ENCODE data around the gene SH2D4B. TPM values are rescaled to one million over a fixed set of nuclear protein-coding genes. Genes with fewer than 3 reads are reported as not detected.

Gene SH2D4B
- total RNA-seq, 1 experiment from 2014 or later: 0.07 TPM

DNA sequence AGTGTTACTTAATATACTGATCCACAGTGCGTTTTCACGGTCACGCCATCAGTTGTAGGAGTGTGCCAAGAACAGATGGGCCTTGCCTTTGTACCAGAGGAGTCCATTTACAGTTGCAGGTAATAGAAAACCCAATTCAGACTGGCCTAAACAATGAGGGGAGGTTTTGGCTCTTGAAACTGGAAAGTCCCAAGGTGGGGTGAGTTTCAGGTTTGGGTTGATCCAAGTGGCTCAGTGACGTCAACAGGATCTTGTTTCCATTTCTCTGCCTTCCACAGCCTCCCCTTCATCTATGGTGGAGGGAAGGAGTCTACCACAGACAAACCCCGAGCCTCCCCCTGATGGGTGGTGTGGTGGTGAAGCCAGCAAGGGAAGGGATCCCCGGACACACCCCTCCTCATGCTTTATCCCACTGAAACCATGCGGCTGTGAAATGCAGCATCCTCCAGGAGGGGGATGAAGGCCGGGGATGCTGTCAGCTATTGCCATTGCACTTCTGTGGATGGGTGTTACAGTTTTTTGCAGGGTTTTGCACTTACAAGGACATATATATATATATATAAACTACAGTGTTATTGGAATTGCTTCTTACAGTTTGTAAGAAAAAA lies 14.8 kb upstream of the SH2D4B start:
- Histone ChIP-seq H2AFZ (ENCODE audit: low read length) (no peak overlapping the region), H3K56ac (ENCODE audit: insufficient read length, low read depth, low read length) (no peak overlapping the region), H2BK120ac (ENCODE audit: low read depth, low read length, poor library complexity, severe bottlenecking) (no peak overlapping the region), H3K27ac (ENCODE audit: insufficient read length, low read depth, low read length) (no peak overlapping the region), H3K4me2 (ENCODE audit: insufficient read depth, insufficient read length, low read length) (no peak overlapping the region), H3K14ac (ENCODE audit: insufficient read depth, low read length) (no peak overlapping the region), H3K23me2 (ENCODE audit: insufficient read length, low read depth, low read length, poor library complexity, severe bottlenecking) (no peaks in the 10 kb centered on the region), H3T11ph (ENCODE audit: low read length) (no peak overlapping the region), H3K4me1 (ENCODE audit: insufficient read depth, low read length) (peaks cover 2% of the 10 kb centered on the region; the same call in 1 of the 2 replicates), H4K5ac (ENCODE audit: insufficient read length, low read depth, low read length) (no peak overlapping the region), H2BK20ac (ENCODE audit: low read depth, low read length, poor library complexity, severe bottlenecking) (no peak overlapping the region), H2BK5ac (ENCODE audit: insufficient read length, low read length) (no peak overlapping the region), H2AK5ac (ENCODE audit: insufficient read length, low read length) (no peak overlapping the region), H2BK12ac (ENCODE audit: insufficient read length, low read depth, low read length) (no peak overlapping the region), H3K23ac (ENCODE audit: insufficient read length, low read depth, low read length) (no peak overlapping the region), H4K20me1 (ENCODE audit: control insufficient read depth, insufficient read depth, insufficient read length) (no peaks in the 10 kb centered on the region), H3K79me2 (ENCODE audit: insufficient read depth, low read length) (no peaks in the 10 kb centered on the region), H3K79me1 (ENCODE audit: insufficient read depth, low read depth, low read length, poor library complexity, severe bottlenecking) (no peaks in the 10 kb centered on the region), H3K18ac (ENCODE audit: insufficient read length, low read depth, low read length) (no peak overlapping the region), H3K4ac (ENCODE audit: low read depth, low read length) (no peak overlapping the region), H3K27me3 (ENCODE audit: insufficient read depth, low read length) (no peaks in the 10 kb centered on the region), H3K9ac (ENCODE audit: extremely low read depth, insufficient read length, low read length) (no peak overlapping the region), H3K9me3 (ENCODE audit: control insufficient read depth, low read depth, low read length) (no peaks in the 10 kb centered on the region), H4K8ac (replicated peaks; ENCODE audit: insufficient read length, low read depth, low read length) (no peak overlapping the region), H2BK15ac (ENCODE audit: low read depth, low read length) (no peak overlapping the region), H4K91ac (ENCODE audit: insufficient read length, low read depth, low read length) (no peak overlapping the region)
- no peak overlapping the region for H3K4me3 Mint-ChIP-seq
- H3K36me3 Mint-ChIP-seq (ENCODE audit: insufficient read depth in 1 of 3, low read depth in 3 of 3): peaks cover 12 to 33% (median 21%) of the 10 kb centered on the region in 3 experiments; a peak in 6 of 7 replicates
- no peak for TF ChIP-seq CTCF (conservative IDR thresholded peaks at IDR 0.05)
- no peak for DNase-seq
- no peaks in the 10 kb centered on the region; the same call in 1 of the 2 replicates for H3K27me3 Mint-ChIP-seq (ENCODE audit: low read depth)
- no CpG with 5 or more reads among the region's 8 CpGs for WGBS (ENCODE audit: extremely low coverage, insufficient read length, low lambda C conversion rate)
- H3K4me1 Mint-ChIP-seq: peaks cover 14 to 18% of the 10 kb centered on the region in 2 experiments
- H3K9me3 Mint-ChIP-seq: no peaks in the 10 kb centered on the region
- no peak overlapping the region for H3K27ac Mint-ChIP-seq
